Astrocyte of the cerebellum (primary cell): ENCODE results near the gene AFF3.
"Not testable (repeated sequence)": the region's sequence is repeated elsewhere in the genome, so short reads cannot be mapped to it uniquely, and the experiment has no call there.

Experiments
- DNase-seq: peaks from one replicate; pipeline ENCODE4 v3.0.0-alpha.2; 2011; ENCODE audit warnings: low read depth
- H3K4me3 ChIP-seq: 2 replicates; pipeline ENCODE4 v1.5.1; 2011; ENCODE audit warnings: mild to moderate bottlenecking, low read depth, low read length, moderate library complexity
- in situ Hi-C: cut with HindIII; loops from 2 replicates; pipeline ENCODE4 v1.10.0; 2017; ENCODE audit warnings: low sequenced_read_pairs
- TF ChIP-seq, protein P1 (sequence below): IDR thresholded peaks from 2 replicates; pipeline ENCODE4 v1.5.1; 2012; ENCODE audit warnings: low read length, low read depth, moderate library complexity, mild to moderate bottlenecking; ENCODE audit errors: missing control alignments

The AFF3 gene

DNA sequence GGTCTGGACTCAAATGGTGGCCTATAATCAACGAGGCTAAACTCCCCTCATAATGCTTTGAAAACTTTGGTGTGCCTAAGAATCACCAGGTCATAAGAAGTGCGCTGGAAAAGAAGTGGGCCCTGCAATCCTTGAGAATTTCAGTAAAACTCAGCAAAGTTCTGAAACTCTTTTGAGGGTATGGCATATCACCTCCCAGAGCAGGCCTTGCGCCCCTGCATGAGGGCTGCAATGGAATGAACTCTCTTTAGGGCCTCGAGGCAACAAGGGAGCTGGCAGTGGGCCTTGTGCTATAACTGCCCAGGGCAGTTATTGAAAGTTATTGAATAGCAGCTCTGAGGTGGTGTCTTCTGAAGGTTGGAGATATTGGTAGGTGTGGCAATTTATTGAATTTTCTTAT, 34.5 kb upstream of the AFF3 start:
- H3K4me3 ChIP-seq = no peak overlapping the region
- TF ChIP-seq, protein P1, sequence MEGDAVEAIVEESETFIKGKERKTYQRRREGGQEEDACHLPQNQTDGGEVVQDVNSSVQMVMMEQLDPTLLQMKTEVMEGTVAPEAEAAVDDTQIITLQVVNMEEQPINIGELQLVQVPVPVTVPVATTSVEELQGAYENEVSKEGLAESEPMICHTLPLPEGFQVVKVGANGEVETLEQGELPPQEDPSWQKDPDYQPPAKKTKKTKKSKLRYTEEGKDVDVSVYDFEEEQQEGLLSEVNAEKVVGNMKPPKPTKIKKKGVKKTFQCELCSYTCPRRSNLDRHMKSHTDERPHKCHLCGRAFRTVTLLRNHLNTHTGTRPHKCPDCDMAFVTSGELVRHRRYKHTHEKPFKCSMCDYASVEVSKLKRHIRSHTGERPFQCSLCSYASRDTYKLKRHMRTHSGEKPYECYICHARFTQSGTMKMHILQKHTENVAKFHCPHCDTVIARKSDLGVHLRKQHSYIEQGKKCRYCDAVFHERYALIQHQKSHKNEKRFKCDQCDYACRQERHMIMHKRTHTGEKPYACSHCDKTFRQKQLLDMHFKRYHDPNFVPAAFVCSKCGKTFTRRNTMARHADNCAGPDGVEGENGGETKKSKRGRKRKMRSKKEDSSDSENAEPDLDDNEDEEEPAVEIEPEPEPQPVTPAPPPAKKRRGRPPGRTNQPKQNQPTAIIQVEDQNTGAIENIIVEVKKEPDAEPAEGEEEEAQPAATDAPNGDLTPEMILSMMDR = no peak
- DNase-seq = no peak
- in situ Hi-C loops = no loop called here

DNA sequence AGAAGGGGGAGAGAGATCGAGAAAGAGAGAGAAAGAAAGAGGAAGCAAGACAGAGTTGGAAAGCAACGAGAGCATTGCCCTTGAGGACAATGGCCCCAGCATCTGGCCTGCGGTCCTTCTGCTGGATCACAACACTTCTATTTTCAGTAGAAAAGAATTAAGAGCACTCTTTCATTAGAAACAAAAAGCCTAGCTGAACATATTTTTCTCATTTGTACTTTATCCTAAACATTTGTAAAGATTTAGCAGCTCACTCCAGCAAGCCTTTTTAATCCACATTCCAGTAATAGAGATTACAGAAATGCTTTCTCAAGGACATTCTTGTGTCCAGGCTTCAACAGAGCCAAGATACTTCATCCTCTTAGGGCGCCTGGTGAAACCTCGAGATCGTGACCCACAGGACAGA, 31.6 kb upstream of the AFF3 start:
- no peak overlapping the region for H3K4me3 ChIP-seq
- in situ Hi-C loops = no loop called here
- TF ChIP-seq, protein P1 = no peak

DNA sequence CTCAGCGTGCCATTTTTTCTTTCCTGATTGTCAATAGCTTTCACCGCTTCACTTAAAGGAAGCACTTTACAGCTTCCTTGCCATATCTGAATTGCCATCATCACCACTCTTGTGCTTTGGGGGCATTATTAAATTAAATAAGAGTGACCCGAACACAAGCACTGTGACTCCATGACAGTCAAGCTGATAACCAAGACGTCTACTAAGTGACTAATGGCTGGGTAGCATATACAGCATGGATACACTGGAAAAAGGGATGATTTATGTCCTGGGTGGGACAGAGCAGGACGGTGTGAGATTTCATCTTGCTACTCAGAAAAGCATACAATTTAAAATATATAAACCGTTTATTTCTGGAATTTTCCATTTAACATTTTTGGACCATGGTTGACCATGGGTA, 24.3 kb upstream of the AFF3 start:
- in situ Hi-C loops = no loop called here
- DNase-seq = no peak
- TF ChIP-seq, protein P1 = no peak
- no peak overlapping the region for H3K4me3 ChIP-seq

More for the DNA sequence above, 31.6 kb upstream of the AFF3 start:
- DNase-seq = no peak

DNA sequence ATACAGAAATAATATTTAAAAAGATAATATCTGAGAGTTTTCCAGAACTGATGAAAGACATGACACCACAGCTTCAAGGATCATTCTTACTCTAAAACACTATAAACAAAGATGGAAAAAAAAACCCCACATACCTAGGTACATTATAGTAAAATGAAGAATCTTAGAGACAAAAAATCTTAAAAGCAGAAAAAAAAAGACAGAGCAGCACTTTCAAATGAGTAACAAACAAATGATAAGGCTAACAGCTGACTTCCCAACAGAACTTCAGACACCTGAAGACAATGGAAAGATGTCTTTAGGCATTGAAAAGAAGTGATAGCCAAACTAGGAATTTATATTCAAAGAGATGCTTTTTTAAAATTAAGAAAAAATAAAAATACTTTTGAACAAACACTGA, 21.2 kb upstream of the AFF3 start:
- in situ Hi-C loops = no loop called here
- TF ChIP-seq, protein P1 = no peak
- H3K4me3 ChIP-seq = no peak overlapping the region
- DNase-seq = no peak

DNA sequence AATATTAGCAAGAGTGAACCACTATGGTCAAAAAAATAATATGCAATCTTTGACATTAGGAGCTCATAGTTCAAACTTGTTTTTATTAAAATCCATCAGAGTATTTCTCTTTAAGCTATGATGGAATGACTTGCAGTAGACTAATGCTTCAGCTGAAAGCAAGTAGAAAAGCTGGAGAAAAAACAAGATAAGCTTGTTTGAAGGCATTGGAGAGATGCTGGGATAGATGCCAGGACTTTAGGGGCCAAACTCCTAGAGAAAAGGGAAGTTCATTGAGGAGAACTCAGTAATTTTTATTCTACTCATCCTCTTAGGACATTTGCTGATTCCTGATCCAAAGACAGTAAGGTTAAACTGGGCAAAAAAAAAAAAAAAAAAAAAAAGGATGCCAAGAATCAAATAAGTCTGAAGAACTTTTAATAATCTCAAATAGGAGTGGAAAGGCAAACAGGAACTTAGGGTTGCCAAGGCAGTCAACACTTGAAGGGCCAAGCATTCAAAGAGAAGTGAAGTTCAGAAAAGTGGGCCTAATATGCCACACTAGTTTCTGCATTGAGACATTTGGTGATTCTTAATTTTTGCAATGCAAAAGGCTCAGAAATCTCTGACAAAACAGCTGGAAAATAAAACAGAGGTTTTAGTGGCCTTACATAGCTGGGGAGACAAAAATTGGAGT, 19.7 kb upstream of the AFF3 start:
- H3K4me3 ChIP-seq = no peak overlapping the region
- DNase-seq = no peak
- in situ Hi-C loops = no loop called here
- TF ChIP-seq, protein P1 = no peak

DNA sequence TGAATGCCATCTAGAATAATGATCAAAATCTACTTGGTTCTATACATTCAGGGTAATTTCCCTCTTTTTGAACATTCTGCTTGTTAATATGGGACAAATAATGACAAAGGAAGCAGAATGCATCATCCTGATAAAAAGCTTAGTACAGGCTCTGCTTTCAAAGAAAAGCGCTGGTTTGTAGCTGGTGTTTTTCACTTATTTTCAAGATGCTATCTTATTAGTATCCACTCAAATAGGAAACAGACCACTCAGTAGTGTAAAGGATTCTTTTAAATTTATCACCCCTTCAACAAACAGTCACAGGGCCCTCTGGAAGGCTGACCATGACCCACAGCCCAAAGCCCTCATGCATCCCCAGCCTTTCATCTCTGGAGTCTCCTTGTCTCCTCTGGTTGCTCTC, 18.0 kb upstream of the AFF3 start:
- no peak overlapping the region for H3K4me3 ChIP-seq
- TF ChIP-seq, protein P1 = no peak
- DNase-seq = no peak
- in situ Hi-C loops = no loop called here

DNA sequence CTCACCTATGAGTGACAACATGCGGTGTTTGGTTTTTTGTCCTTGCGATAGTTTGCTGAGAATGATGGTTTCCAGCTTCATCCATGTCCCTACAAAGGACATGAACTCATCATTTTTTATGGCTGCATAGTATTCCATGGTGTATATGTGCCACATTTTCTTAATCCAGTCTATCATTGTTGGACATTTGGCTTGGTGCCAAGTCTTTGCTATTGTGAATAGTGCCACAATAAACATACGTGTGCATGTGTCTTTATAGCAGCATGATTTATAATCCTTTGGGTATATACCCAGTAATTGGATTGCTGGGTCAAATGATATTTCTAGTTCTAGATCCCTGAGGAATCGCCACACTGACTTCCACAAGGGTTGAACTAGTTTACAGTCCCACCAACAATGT, 9.4 kb upstream of the AFF3 start:
- DNase-seq, H3K4me3 ChIP-seq, in situ Hi-C loops: not testable (repeated sequence)
